Uterus (tissue), 2 donors: ENCODE data around the gene SCN1B.

Source experiments
- CTCF ChIP-seq, 4 experiments: fragments of 200-600 bp in 2 of 4; fragments of 450-650 bp in 2 of 4; sonication (generic) in 2 of 4; IDR thresholded peaks; one replicate each; pipeline ENCODE4 v1.5.1; 2016 to 2019; ENCODE audit warnings: antibody characterized with exemption in 4 of 4, mild to moderate bottlenecking in 2 of 4, moderate library complexity in 1 of 4
- POLR2A ChIP-seq, 2 donors: fragments of 450-650 bp; IDR thresholded peaks; one replicate each; pipeline ENCODE4 v1.6.1; 2016; ENCODE audit warnings: antibody characterized with exemption in 2 of 2, mild to moderate bottlenecking in 1 of 2, moderate library complexity in 1 of 2

DNA sequence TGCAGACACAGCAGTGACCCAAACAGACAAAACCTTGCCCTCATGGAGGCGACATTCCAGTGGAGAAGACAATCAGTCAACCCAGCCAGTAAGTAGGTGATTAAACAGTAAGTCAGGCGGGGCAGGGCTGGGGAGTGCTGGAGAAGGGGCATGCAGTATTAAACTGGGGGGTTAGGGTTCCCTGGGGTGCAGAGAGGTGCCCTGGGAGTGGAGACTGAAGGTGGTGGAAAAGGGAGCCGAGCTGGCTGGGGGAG lies 54.2 kb downstream of the SCN1B start:
- no peak for TF ChIP-seq POLR2A (IDR thresholded peaks at IDR 0.05)
- TF ChIP-seq CTCF (IDR thresholded peaks at IDR 0.05) = no peak
